GF-D8 (cell line): ENCODE results near the gene ZNF362.

Experiments used
- DNase-seq: peaks from one replicate; lab custom pipeline; 2025; lab: John Stamatoyannopoulos, UW

Gene ZNF362

GRCh38 chr1:33244809-33245186, 11.5 kb upstream of the ZNF362 start:
- no peak for DNase-seq

- no peak for DNase-seq
Observed at GRCh38 chr1:33246171-33246570, 10.1 kb upstream of the ZNF362 start.

GRCh38 chr1:33247545-33247944, 8.7 kb upstream of the ZNF362 start:
- DNase-seq: no peak

GRCh38 chr1:33248244-33248643, 8.0 kb upstream of the ZNF362 start:
- DNase-seq: no peak

GRCh38 chr1:33249422-33249821, 6.9 kb upstream of the ZNF362 start:
- DNase-seq: no peak

GRCh38 chr1:33250217-33250616, 6.1 kb upstream of the ZNF362 start:
- DNase-seq: no peak

- no peak for DNase-seq
Observed at GRCh38 chr1:33250724-33251123, 5.6 kb upstream of the ZNF362 start.

- DNase-seq: no peak
Observed at GRCh38 chr1:33254491-33254890, 1.8 kb upstream of the ZNF362 start.

GRCh38 chr1:33255347-33256220, 708 bp upstream of the ZNF362 start:
- DNase-seq: peak; percentile 71

GRCh38 chr1:33256221-33256470, 146 bp upstream of the ZNF362 start:
- DNase-seq: no peak

GRCh38 chr1:33257207-33257771, 997 bp downstream of the ZNF362 start:
- DNase-seq: peak; percentile 18

GRCh38 chr1:33257772-33258712, 1.8 kb downstream of the ZNF362 start:
- no peak for DNase-seq

GRCh38 chr1:33258788-33259274, 2.5 kb downstream of the ZNF362 start:
- no peak for DNase-seq

- no peak for DNase-seq
Observed at GRCh38 chr1:33259879-33260278, 3.6 kb downstream of the ZNF362 start.

- DNase-seq: no peak
Observed at GRCh38 chr1:33260439-33260838, 4.1 kb downstream of the ZNF362 start.

- DNase-seq: no peak
Observed at GRCh38 chr1:33261344-33261743, 5.1 kb downstream of the ZNF362 start.

GRCh38 chr1:33263890-33264504, 7.7 kb downstream of the ZNF362 start:
- no peak for DNase-seq

GRCh38 chr1:33265780-33266605, 9.7 kb downstream of the ZNF362 start:
- DNase-seq: no peak

GRCh38 chr1:33266766-33267165, 10.5 kb downstream of the ZNF362 start:
- no peak for DNase-seq

GRCh38 chr1:33267468-33268205, 11.3 kb downstream of the ZNF362 start:
- no peak for DNase-seq

GRCh38 chr1:33268457-33268856, 12.2 kb downstream of the ZNF362 start:
- DNase-seq: no peak
